ENCODE measurements around the gene ARHGAP26.

The ARHGAP26 gene

GRCh38 chr5:143001764-143002351 lies 231.7 kb downstream of the ARHGAP26 start:
- DNase-seq (ENCODE audit: insufficient read length, low spot score) (no peak), FAIRE-seq (peak; percentile 72)

- peak; percentile 95 for FAIRE-seq
- DNase-seq (ENCODE audit: insufficient read length, low spot score), result peak; percentile 45
Measured at GRCh38 chr5:143002459-143003327, 232.5 kb downstream of the ARHGAP26 start.

- FAIRE-seq, result no peak
- no peak for DNase-seq (ENCODE audit: insufficient read length, low spot score)
Measured at GRCh38 chr5:143003328-143003636, 233.1 kb downstream of the ARHGAP26 start.

- DNase-seq (ENCODE audit: insufficient read length, low spot score), result no peak
- FAIRE-seq, result peak; percentile 89
Measured at GRCh38 chr5:143004361-143005145, 234.4 kb downstream of the ARHGAP26 start.

- peak; percentile 59 for FAIRE-seq
- no peak for DNase-seq (ENCODE audit: insufficient read length, low spot score)
Measured at GRCh38 chr5:143006501-143006900, 236.3 kb downstream of the ARHGAP26 start.

GRCh38 chr5:143008032-143008431 lies 237.9 kb downstream of the ARHGAP26 start:
- peak; percentile 78 for FAIRE-seq
- no peak for DNase-seq (ENCODE audit: insufficient read length, low spot score)

GRCh38 chr5:143008809-143009521 lies 238.8 kb downstream of the ARHGAP26 start:
- FAIRE-seq (peak; percentile 96), DNase-seq (ENCODE audit: insufficient read length, low spot score) (peak; percentile 43)

- FAIRE-seq (no peak), DNase-seq (ENCODE audit: insufficient read length, low spot score) (no peak)
Measured at GRCh38 chr5:143010351-143010750, 240.2 kb downstream of the ARHGAP26 start.

- no peak for FAIRE-seq
- DNase-seq (ENCODE audit: insufficient read length, low spot score), result no peak
Measured at GRCh38 chr5:143011585-143011984, 241.4 kb downstream of the ARHGAP26 start.

- no peak for DNase-seq (ENCODE audit: insufficient read length, low spot score)
Measured at GRCh38 chr5:143013176-143013891, 243.2 kb downstream of the ARHGAP26 start.

GRCh38 chr5:143014017-143014651 lies 244.0 kb downstream of the ARHGAP26 start:
- FAIRE-seq (peak; percentile 71), DNase-seq (ENCODE audit: insufficient read length, low spot score) (no peak)

More at GRCh38 chr5:143013176-143013891, 243.2 kb downstream of the ARHGAP26 start:
- no peak for FAIRE-seq

GRCh38 chr5:143016777-143017516 lies 246.8 kb downstream of the ARHGAP26 start:
- DNase-seq (ENCODE audit: insufficient read length, low spot score) (no peak), FAIRE-seq (peak; percentile 73)

GRCh38 chr5:143017541-143017940 lies 247.4 kb downstream of the ARHGAP26 start:
- FAIRE-seq (peak; percentile 57), DNase-seq (ENCODE audit: insufficient read length, low spot score) (no peak)

GRCh38 chr5:143017992-143018391 lies 247.8 kb downstream of the ARHGAP26 start:
- FAIRE-seq (no peak), DNase-seq (ENCODE audit: insufficient read length, low spot score) (no peak)

- peak; percentile 76 for FAIRE-seq
Measured at GRCh38 chr5:143019157-143019556, 249.0 kb downstream of the ARHGAP26 start.

GRCh38 chr5:143019614-143020515 lies 249.7 kb downstream of the ARHGAP26 start:
- FAIRE-seq (peak; percentile 96), DNase-seq (ENCODE audit: insufficient read length, low spot score) (no peak)

More at GRCh38 chr5:143019157-143019556, 249.0 kb downstream of the ARHGAP26 start:
- no peak for DNase-seq (ENCODE audit: insufficient read length, low spot score)

- DNase-seq (ENCODE audit: insufficient read length, low spot score) (no peak), FAIRE-seq (no peak)
Measured at GRCh38 chr5:143021595-143021994, 251.4 kb downstream of the ARHGAP26 start.

Data from GM19239 (cell line).